T-helper 1 cell treated with Interleukin-12 subunit alpha and Interleukin-12 subunit beta and Interleukin-4 antibody, amounts not matched to agents 30 ng/mL and 1 ng/mL, for 36 hours (primary cell): ENCODE data around the gene VCX3B. TPM values are rescaled to one million over a fixed set of nuclear protein-coding genes. Genes with fewer than 3 reads are reported as not detected.
"Not testable (repeated sequence)": the region's sequence is repeated elsewhere in the genome, so short reads cannot be mapped to it uniquely, and the experiment has no call there.

Experiments used
- intact Hi-C: fragments of 100-400 bp; cut with micrococcal nuclease; formaldehyde crosslinking; loops from one replicate; pipeline ENCODE4 v1.15.1; 2024
- total RNA-seq: library from RNA; stranded (reverse); gene quantifications from 2 replicates; pipeline ENCODE4 v1.2.3, GENCODE V29; 2022

Gene VCX3B
- not detected in 2 replicates for total RNA-seq

DNA sequence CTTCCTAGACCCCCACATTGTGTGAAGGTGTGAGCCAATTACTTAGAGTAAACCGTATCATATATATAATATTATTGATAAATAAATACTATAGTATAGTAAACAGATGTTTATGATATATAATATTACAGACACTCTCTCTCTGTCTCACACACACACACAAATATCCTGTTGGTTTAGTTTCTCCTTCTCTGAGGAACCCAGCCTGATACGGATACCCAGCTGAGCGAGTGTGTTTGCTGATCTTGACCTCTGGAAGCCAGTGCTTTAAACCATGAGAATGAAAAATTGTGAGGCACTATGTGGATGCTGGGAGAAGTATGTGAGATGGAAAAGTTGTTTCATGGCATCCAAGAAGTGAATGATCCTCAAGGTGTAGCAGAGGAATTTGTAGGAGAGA is at the start of gene VCX3B:
Gene VCX3B, plus strand, starts transcription at position 301 of the 400 bp plus-strand sequence. CDS start 621 bp downstream, outside the sequence.
- intact Hi-C loops: not testable (repeated sequence)

DNA sequence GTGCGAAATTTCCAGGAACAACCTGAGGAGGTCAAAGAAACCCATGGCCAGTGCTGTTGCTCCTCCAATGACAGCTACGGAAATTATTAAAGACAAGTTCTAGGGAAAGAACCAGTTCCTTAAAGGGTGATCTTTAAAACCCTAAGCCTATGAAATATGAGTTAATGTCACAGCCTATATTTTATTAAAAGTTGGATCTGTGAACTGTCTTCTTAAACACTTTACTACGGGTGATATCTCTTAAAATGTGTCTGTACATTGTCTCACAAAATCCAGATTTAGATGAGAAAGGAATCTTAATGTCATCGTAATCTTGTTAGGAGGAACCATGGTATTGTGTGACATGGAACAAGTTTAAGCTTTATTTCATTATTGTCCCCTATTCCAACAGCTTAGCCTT is 46.3 kb upstream of the VCX3B start:
- intact Hi-C loops: no loop called here

DNA sequence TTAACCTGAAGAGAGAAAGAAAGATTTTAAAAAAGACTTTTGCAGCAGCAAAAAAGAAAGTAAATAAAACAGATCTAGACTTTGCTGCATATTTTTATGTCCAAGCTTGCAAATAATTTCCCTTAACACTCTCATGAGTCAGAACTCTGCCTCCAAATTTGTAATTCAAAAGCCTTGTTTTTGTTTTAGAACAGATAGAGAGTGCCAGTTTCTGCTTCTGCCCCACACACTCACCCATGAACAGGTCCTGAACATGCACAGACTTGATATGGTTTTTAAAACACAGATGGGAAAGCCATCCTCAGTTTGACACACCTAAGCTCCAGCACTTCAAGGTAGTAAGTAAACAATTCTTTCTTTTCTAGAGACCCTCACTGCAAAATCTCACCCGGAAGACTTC is 39.7 kb upstream of the VCX3B start:
- intact Hi-C loops: no loop called here

DNA sequence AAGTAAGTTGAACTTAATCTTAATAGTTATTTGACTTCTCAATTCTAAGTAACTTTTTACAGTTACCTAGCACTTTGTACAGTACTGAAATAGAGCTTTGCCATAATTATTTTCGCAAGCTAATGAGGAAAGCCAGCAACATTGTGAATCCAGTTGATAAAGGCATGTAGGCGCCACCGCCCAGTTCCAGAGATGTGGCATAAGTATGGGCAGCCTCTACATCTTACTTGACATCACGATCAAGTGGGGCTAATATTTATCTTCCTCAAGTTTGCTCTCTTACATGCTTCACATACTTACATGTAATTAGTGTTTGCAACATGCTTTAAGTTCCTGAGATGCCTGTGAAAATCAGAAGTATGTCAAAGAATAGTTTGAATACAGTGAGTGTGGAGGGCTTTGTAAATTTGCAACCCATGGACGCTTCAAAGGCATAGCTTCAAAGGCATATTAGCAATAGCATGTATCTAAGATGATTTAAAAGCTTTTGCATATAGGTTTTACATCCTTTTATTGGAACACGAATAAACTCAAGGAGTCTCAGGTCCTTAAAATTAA is 34.9 kb upstream of the VCX3B start:
- intact Hi-C loops: no loop called here

DNA sequence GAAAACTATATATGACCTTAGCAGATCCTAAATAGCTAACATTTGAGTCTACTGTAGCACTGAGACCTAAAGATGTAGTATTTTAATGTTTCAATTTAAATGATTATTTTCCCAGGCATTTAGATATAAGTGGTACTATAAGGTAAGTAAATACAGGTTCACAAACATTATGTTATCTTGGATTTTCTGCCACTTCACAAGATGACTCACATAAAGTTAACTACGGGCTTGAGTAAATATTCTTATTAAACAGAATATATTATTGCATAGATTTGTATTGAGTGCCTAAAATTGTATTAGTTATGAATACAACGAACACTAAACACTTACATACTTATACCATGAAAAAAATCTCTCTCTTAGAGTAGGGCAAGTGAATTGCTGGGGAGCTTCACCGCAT is 34.2 kb upstream of the VCX3B start:
- intact Hi-C loops: no loop called here

DNA sequence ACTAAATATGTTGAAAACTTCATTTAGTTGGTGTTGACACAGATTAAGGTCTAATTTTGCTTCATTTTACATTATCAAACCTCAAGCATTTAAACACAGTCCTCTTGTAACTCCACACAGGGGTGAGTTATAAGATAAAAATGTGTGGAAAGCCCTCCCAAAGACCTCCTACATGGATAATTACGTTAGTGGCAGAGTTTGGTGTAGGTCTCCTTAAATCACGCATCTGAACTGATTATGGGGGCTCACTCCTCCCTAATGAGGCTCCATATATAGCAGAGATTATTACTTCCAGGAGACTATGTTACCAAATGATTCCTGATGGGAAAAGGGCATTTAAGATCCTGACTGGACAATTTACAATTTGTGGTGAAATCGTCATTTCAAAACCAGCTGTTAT is 32.2 kb upstream of the VCX3B start:
- intact Hi-C loops: no loop called here

DNA sequence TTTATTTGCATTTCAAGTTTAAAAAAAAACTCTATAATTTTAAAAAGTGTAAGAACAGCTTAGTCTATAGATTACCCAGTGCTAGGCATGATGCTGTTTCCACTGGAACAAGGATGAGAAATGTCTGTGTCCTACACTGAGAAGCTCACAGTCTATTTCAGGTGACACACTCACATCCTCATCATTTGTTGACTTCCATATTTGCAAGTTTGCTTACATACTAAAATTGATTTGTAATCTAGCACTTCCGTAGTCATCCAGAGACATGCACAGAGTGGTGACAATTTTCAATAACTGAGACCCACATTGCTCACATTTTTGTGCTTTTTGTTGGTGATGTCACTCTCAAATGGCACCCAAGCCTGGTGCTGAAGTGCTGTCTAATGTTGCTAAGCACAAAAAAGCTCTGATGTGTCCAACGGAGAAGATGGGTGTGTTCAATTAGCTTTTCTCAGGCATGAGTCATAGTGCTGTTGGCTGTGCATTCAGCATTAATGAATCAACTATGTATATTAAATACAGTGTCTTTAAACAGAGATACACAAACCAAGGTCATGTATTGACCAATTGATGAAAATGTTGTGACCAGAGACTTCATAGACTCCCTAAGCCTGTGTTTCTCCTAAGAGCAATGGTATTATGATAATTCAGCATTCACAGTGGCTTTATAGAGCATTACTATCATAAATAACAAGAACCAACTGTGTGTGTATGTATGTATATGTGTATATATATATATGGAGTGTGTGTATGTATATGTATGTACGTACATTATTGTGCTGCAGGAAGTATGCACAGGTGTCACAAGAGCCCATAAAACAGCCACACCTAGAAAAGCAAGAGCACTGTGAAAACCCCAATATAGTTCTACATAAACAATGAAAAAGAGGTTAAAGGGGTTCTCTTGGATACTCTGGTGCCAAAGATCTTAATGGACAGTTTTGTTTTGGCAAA is 31.2 kb upstream of the VCX3B start:
- intact Hi-C loops: no loop called here

DNA sequence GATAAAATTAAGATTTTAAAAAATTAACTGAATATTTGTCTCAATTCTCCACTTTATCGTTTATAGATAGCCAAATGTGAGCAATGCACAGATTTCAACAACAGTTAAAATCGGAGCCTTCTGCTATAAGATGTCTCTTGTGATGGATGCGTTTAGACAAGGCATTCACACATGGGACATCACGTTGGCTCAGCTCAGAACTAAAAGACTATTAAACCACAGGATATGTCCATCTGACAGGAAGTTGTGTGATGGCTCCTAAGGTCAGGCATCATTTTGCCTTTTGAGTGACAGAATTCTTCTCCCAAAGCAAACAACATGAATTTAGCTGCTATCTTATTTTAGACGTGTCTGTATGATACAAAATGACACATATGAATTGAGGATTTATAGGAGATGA is 17.3 kb upstream of the VCX3B start:
- intact Hi-C loops: no loop called here

DNA sequence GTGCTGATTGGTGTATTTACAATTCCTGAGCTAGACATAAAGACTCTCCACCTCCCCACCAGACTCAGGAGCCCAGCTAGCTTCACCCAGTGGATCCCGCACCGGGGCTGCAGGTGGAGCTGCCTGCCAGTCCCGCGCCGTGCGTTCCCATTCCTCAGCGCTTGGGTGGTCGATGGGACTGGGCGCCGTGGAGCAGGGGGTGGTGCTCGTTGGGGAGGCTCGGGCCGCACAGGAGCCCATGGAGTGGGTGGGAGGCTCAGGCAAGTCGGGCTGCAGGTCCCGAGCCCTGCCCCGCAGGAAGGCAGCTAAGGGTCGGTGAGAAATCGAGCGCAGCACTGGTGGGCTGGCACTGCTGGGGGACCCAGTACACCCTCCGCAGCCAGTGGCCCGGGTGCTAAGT is 12.3 kb upstream of the VCX3B start:
- intact Hi-C loops: not testable (repeated sequence)

DNA sequence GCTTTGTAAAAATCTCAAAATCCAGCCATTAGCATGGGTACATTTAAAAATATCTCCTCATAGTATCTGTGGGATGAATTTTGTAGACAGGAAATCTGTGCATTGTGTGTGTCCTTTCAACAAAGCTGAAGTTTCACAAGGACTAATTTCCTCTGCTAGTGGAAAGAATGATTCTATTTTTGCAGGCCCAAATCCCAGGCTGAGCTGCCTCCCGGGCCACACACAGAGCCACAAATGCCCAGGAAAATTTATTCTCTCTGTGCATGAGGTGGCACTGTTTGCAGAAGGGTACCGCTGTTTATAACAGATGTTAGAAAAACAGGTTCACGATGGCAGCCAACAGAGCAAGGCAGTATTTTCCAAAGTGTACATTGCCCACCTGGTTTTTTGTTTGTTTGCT is 11.0 kb upstream of the VCX3B start:
- intact Hi-C loops: no loop called here

DNA sequence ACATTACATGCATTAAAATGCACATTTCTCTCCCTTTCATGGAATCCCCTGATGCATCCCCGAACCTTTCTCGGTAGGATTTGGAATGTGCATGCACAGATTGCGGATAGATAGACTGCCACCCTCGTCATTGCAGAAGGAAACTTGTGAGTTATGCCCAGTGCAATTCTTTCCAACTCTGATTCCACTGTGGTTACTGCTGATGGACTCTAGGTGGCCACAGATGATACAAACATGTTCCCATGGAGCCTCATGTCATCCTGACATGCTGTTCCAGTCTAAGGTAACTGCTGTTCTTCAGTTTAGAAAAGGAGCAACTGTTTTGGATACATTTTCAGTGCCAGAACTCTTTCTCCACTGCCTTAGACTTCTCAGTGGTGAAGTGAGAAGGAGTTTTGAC is 9.1 kb upstream of the VCX3B start:
- intact Hi-C loops: no loop called here

DNA sequence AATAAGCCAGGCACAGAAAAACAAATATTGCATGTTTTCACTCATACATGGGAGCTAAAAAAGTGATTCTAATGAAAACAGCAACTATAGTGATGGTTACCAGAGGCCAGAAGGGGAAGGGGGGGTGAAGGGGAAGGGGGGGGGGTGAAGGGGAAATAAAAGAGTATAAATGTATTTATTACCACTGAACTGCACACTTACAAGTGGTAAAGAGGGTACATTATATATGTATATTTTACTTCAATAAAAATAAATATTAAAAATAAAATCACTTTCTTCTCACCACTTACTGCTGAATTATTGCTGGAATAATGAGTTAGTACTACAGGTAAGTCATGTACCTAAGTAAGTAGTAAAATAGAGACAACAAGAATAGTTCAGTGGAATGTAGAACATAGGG is 2.1 kb upstream of the VCX3B start:
- intact Hi-C loops: no loop called here

DNA sequence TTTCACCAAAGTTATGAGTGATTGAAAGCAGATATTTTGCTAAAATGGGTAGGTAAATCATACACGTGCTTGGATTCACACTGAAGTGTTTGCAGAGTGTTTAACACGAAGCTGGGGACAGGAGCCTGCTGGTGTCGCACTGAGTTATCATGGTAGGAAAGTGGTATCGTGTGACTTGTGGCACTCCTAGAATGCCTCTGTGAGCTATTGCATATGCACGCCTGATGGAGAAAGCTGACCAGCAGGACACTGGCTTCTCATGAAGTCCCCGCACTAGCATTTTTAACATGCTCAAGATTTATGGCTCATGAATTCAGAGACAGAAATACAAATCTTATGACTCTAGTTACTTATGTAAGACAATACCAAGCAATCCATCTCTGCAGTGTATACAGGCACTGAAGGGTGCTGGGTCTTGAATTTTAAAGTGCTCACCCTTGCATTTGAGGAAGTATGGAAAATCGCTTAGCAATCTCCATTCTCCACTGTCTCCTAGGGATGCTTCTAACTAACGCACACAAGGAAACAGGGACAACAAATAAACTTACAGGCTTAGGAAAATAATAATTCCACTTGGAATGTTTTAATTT is 19.8 kb downstream of the VCX3B start:
- intact Hi-C loops: no loop called here

DNA sequence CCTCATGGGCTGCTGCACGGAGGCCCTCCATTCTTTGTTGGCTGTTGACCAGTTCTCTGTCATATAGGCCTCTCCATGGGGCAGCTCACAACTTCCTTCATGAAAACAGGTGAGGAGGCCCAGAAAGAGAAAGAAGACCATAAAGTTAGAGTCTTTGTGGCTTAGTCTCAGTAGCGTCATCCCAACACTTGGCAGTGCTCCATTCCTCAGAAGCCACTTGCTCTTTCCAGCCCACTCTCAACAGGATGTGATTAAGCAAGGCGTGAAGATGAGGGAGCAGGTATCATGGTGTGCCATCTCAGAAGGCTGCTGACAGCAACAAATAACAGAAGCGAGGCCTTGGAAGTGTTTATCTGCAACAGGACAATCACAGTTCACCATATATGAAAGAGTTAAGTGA is 30.4 kb downstream of the VCX3B start:
- intact Hi-C loops: not testable (repeated sequence)

DNA sequence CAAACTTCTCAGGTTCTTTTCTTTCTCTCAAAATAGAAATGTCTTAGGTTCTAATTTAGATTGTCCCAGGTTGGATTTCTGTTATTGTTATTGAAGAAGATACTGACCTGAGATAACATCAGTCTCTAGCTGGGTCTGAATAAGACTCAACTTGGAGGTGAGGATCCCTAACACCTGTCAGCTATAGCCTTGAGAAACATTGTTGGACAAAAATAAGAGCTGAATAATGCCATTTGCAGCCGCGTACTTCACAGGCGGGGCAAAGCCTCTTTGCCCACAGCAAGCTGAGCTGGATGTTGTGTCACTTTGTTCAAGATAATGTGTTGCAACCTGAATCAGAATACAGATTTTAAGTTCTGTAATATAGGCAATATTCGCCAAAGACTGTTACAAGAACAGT is 35.6 kb downstream of the VCX3B start:
- intact Hi-C loops: no loop called here

DNA sequence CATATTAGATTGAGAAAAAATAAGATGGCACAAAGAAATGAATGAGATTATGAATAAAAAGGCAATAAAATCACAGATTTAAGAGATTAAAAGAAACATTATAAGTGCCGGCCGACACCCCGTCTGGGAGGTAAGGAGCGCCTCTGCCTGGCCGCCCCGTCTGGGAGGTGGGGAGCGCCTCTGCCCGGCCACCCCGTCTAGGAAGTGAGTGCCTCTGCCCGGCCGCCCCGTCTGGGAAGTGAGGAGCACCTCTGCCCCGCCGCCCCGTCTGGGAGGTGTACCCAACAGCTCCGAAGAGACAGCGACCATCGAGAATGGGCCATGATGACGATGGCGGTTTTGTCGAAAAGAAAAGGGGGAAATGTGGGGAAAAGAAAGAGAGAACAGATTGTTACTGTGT is 37.5 kb downstream of the VCX3B start:
- intact Hi-C loops: not testable (repeated sequence)

DNA sequence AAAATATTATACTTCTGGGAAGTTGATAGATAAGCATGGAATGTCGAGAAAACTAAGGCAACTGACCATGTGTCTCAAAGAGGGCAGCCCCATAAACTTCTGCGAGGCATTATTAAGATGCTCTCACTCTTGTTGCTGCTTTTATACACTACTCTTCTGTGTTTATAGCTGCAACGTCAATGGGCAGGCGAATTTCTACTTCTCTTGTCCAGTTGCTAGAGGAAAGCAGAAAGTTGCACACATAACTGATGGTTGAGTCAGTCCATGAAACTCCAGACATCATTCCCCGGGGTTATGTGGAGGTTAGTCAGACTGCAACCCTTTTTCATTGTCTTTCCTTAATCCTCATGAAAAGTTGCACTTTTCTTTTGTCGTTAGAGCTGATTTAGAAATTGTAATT is 39.8 kb downstream of the VCX3B start:
- intact Hi-C loops: no loop called here
